Caco-2 (cell line): ENCODE results near the gene GFOD1. TPM values are rescaled to one million over a fixed set of nuclear protein-coding genes. Genes with fewer than 3 reads are reported as not detected.

Experiments
- BruUV-seq: library from RNA; stranded (reverse); fragments of 400-500 nt; replicated peaks from 2 replicates; lab custom pipeline; 2021; lab: Mats Ljungman, UMichigan
- CTCF ChIA-PET: fragments of 300-600 bp; sonication (Branson Sonifier 250); formaldehyde crosslinking; loops from one replicate; lab custom pipeline; 2022; ENCODE audit warnings: antibody characterized with exemption; lab: Charles Lee
- POLR2A ChIA-PET: fragments of 300-600 bp; sonication (Branson Sonifier 250); formaldehyde crosslinking; loops from one replicate; lab custom pipeline; 2022; ENCODE audit warnings: antibody characterized with exemption; lab: Charles Lee
- DNase-seq, 2 experiments: peaks; one replicate each; pipeline versions ENCODE4 v3.0.0 to v3.0.0-alpha.2; 2020 to 2022
- H3K27me3 ChIP-seq: replicated peaks from 2 replicates; pipeline ENCODE4 v1.6.0; 2011; ENCODE audit warnings: low read length; ENCODE audit not compliant: control insufficient read depth, insufficient read depth
- H3K36me3 ChIP-seq: 2 replicates; pipeline ENCODE4 v1.5.1; 2011; ENCODE audit warnings: low read length; ENCODE audit not compliant: control insufficient read depth, insufficient read depth
- H3K4me1 ChIP-seq: fragments of 250-450 bp; sonication (Bioruptor Pico); 2 replicates; pipeline ENCODE4 v1.5.1; 2020; ENCODE audit warnings: mild to moderate bottlenecking
- H3K4me3 ChIP-seq: 2 replicates; pipeline ENCODE4 v1.5.1; 2011; ENCODE audit warnings: low read depth, mild to moderate bottlenecking, control low read depth, low read length
- H3K9me3 ChIP-seq: fragments of 250-450 bp; sonication (Bioruptor Pico); 2 replicates; pipeline ENCODE4 v1.5.1; 2020; ENCODE audit warnings: mild to moderate bottlenecking, moderate library complexity
- H3K27ac Mint-ChIP-seq: one replicate; pipeline ENCODE4 v1.8.0; 2022; ENCODE audit warnings: mixed read lengths; ENCODE audit not compliant: unreplicated experiment
- H3K27me3 Mint-ChIP-seq: one replicate; pipeline ENCODE4 v1.8.0; 2022; ENCODE audit warnings: mixed read lengths; ENCODE audit not compliant: insufficient read depth, unreplicated experiment
- H3K36me3 Mint-ChIP-seq: one replicate; pipeline ENCODE4 v1.8.0; 2022; ENCODE audit warnings: mild to moderate bottlenecking, mixed read lengths; ENCODE audit not compliant: insufficient read depth, unreplicated experiment
- H3K4me1 Mint-ChIP-seq: one replicate; pipeline ENCODE4 v1.8.0; 2022; ENCODE audit warnings: low read depth, mixed read lengths; ENCODE audit not compliant: unreplicated experiment
- H3K4me3 Mint-ChIP-seq: one replicate; pipeline ENCODE4 v1.8.0; 2022; ENCODE audit warnings: mild to moderate bottlenecking, moderate library complexity, mixed read lengths; ENCODE audit not compliant: unreplicated experiment
- H3K9me3 Mint-ChIP-seq: one replicate; pipeline ENCODE4 v1.8.0; 2022; ENCODE audit warnings: mixed read lengths; ENCODE audit not compliant: unreplicated experiment
- intact Hi-C: fragments of 100-400 bp; cut with micrococcal nuclease; formaldehyde crosslinking; loops from one replicate; pipeline ENCODE4 v1.10.0; 2022; ENCODE audit not compliant: unreplicated experiment
- total RNA-seq: library from RNA; stranded (reverse); gene quantifications from 2 replicates; pipeline ENCODE4 v1.2.3, GENCODE V29; 2022
- TF ChIP-seq, protein P1 (sequence below), 2 experiments: fragments of 200-600 bp in 1 of 2; IDR thresholded peaks; 1 replicate in 1 of 2; 2 replicates in 1 of 2; pipeline versions ENCODE4 v1.5.1 to v1.8.0; 2011 to 2022; ENCODE audit warnings: antibody characterized with exemption in 1 of 2, control low read depth in 1 of 2, inconsistent platforms in 1 of 2, low read depth in 1 of 2, low read length in 1 of 2, mild to moderate bottlenecking in 1 of 2, moderate library complexity in 1 of 2; ENCODE audit not compliant: insufficient read depth in 1 of 2, severe bottlenecking in 1 of 2, unreplicated experiment in 1 of 2

Gene GFOD1
- total RNA-seq, 1 experiment from 2014 or later: 0.84 TPM

DNA sequence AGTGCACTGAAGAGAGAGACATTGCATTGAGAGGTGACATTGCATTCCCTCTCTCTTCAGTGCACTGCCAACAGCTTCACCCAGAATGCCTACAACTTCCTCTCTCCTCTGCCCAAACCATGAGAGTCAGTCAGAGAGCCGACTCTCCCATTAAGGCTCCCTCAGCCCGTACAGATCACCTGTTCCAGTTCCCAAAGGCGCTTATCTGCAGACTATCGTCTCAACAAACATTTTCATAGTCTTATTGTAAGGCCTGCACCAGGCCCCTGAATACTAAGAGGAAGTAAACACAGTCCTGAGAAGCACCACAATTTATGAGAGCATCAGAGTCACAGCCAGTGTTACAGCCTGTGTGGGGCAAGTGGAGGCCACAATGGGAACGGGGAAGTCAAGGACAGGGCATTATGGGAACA is 53.7 kb downstream of the GFOD1 start:
- no peak for DNase-seq
- Histone ChIP-seq H3K36me3 (no peaks in the 10 kb centered on the region), H3K4me1 (no peaks in the 10 kb centered on the region), H3K9me3 (no peaks in the 10 kb centered on the region), H3K27me3 (no peaks in the 10 kb centered on the region; the same call in 1 of the 2 replicates), H3K4me3 (no peak overlapping the region)
- H3K4me1 Mint-ChIP-seq: no peaks in the 10 kb centered on the region
- intact Hi-C loops: no loop called here
- H3K36me3 Mint-ChIP-seq: no peaks in the 10 kb centered on the region
- BruUV-seq: no TSS peak
- H3K4me3 Mint-ChIP-seq: no peak overlapping the region
- TF ChIP-seq, protein P1, sequence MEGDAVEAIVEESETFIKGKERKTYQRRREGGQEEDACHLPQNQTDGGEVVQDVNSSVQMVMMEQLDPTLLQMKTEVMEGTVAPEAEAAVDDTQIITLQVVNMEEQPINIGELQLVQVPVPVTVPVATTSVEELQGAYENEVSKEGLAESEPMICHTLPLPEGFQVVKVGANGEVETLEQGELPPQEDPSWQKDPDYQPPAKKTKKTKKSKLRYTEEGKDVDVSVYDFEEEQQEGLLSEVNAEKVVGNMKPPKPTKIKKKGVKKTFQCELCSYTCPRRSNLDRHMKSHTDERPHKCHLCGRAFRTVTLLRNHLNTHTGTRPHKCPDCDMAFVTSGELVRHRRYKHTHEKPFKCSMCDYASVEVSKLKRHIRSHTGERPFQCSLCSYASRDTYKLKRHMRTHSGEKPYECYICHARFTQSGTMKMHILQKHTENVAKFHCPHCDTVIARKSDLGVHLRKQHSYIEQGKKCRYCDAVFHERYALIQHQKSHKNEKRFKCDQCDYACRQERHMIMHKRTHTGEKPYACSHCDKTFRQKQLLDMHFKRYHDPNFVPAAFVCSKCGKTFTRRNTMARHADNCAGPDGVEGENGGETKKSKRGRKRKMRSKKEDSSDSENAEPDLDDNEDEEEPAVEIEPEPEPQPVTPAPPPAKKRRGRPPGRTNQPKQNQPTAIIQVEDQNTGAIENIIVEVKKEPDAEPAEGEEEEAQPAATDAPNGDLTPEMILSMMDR (IDR thresholded peaks at IDR 0.05; ENCODE audit: insufficient read depth in 1 of 2, low read depth in 1 of 2, low read length in 1 of 2, severe bottlenecking in 1 of 2, unreplicated experiment in 1 of 2): no peak
- POLR2A ChIA-PET: no interaction called here
- peaks cover 10% of the 10 kb centered on the region for H3K9me3 Mint-ChIP-seq
- H3K27me3 Mint-ChIP-seq: peaks cover 9% of the 10 kb centered on the region
- H3K27ac Mint-ChIP-seq: no peak overlapping the region
- CTCF ChIA-PET: no interaction called here

DNA sequence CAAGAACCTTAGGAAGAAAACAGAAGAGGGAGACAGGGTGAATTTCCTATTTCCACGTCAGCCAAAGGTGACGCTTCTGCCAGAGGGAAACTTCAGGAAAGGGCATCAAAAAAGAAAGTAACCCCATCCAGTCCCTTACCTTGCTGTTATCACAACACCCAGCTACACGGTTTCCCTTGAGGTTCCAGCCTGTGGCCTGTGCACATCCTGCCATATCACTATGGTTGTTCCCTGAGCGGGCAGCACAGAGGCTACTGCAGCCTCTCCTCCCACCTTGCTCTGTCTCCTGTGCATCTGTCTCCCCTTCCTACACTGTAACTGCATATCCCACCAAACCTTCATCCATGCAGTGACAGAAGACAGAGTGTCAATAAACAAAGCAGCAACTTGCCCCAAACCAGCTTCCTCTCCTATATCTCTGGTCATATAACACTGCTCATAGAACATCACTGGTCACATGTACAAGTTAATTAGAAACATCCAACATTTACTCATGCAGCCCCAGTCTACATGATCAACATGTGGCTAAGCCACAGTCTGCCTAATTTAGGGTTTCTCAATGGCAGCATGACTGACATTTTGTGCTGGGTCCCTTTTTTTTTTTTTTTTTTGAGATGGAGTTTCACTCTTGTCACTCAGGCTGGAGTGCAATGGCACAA is 54.7 kb downstream of the GFOD1 start:
- Mint-ChIP-seq H3K36me3 (no peaks in the 10 kb centered on the region), H3K27me3 (peaks cover 5% of the 10 kb centered on the region), H3K27ac (no peak overlapping the region), H3K9me3 (peaks cover 10% of the 10 kb centered on the region), H3K4me1 (no peaks in the 10 kb centered on the region), H3K4me3 (no peak overlapping the region)
- BruUV-seq: no TSS peak
- no peak for DNase-seq
- ChIA-PET CTCF (no interaction called here), POLR2A (no interaction called here)
- Histone ChIP-seq H3K27me3 (no peaks in the 10 kb centered on the region; the same call in 1 of the 2 replicates), H3K9me3 (no peaks in the 10 kb centered on the region), H3K4me1 (no peaks in the 10 kb centered on the region), H3K36me3 (no peaks in the 10 kb centered on the region), H3K4me3 (no peak overlapping the region)
- intact Hi-C loops: no loop called here
- TF ChIP-seq, protein P1 (IDR thresholded peaks at IDR 0.05; ENCODE audit: insufficient read depth in 1 of 2, low read depth in 1 of 2, low read length in 1 of 2, severe bottlenecking in 1 of 2, unreplicated experiment in 1 of 2): no peak

DNA sequence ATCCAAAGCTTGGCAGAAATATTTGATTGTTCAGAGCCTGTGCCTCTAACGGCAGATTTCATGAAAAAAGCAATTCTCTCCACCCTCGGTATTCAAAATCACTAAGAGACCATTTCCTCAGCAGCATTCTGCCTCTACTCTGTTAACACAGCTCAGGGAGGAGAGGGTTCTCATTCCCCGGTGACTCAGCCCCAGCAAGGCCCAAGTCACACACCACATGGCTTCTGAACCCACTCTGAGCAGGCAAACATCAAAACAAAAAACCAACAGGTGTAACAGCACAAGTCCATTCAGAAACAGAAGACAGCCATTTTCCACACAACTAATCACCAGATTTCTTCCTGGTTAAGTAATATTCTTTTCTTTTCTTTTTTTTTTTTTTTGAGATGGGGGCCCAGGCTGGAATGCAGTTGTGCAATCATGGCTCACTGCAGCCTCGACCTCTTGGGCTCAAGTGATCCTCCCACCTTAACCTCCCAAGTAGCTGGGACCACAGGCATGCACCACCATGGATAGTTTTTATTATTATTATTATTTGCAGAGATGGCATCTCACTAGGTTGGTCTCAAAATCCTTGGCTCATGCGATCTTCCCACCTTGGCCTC is 55.4 kb downstream of the GFOD1 start:
- peaks cover 4% of the 10 kb centered on the region for H3K27me3 Mint-ChIP-seq
- peaks cover 10% of the 10 kb centered on the region for H3K9me3 Mint-ChIP-seq
- H3K36me3 Mint-ChIP-seq: no peaks in the 10 kb centered on the region
- no peak overlapping the region for H3K4me3 Mint-ChIP-seq
- ChIA-PET POLR2A (no interaction called here), CTCF (no interaction called here)
- no peaks in the 10 kb centered on the region for H3K4me1 Mint-ChIP-seq
- Histone ChIP-seq H3K27me3 (no peaks in the 10 kb centered on the region; the same call in 1 of the 2 replicates), H3K4me3 (no peak overlapping the region), H3K36me3 (no peaks in the 10 kb centered on the region), H3K9me3 (no peaks in the 10 kb centered on the region), H3K4me1 (no peaks in the 10 kb centered on the region)
- TF ChIP-seq, protein P1 (IDR thresholded peaks at IDR 0.05; ENCODE audit: insufficient read depth in 1 of 2, low read depth in 1 of 2, low read length in 1 of 2, severe bottlenecking in 1 of 2, unreplicated experiment in 1 of 2): no peak
- no peak overlapping the region for H3K27ac Mint-ChIP-seq
- intact Hi-C loops: no loop called here
- no TSS peak for BruUV-seq
- no peak for DNase-seq
